Sigmoid colon (tissue), 7 donors: ENCODE measurements around the gene MASP1. TPM values are rescaled to one million over a fixed set of nuclear protein-coding genes. Genes with fewer than 3 reads are reported as not detected.
"Not testable (repeated sequence)": the region's sequence is repeated elsewhere in the genome, so short reads cannot be mapped to it uniquely, and the experiment has no call there.

Experiments
- DNase-seq: peaks from one replicate; pipeline ENCODE4 v3.0.0-alpha.2; 2019
- H3K27ac ChIP-seq, 4 donors: fragments of 200-600 bp; sonication (generic); one replicate each; pipeline ENCODE4 v1.5.1; 2016 to 2019; ENCODE audit warnings: mild to moderate bottlenecking in 1 of 4
- H3K27me3 ChIP-seq, 3 donors: fragments of 200-600 bp; sonication (generic); one replicate each; pipeline ENCODE4 v1.5.1; 2019; ENCODE audit warnings: mild to moderate bottlenecking in 1 of 3
- H3K36me3 ChIP-seq, 4 donors: fragments of 200-600 bp; sonication (generic); one replicate each; pipeline ENCODE4 v1.5.1; 2016 to 2019
- H3K4me1 ChIP-seq, 4 donors: fragments of 200-600 bp; sonication (generic); one replicate each; pipeline ENCODE4 v1.5.1; 2017 to 2019
- H3K4me3 ChIP-seq, 4 donors: fragments of 200-600 bp; sonication (generic); one replicate each; pipeline ENCODE4 v1.5.1; 2017 to 2019; ENCODE audit warnings: mild to moderate bottlenecking in 2 of 4, moderate library complexity in 1 of 4
- H3K9me3 ChIP-seq, 4 donors: fragments of 200-600 bp in 3 of 4; sonication (generic) in 3 of 4; one replicate each; pipeline versions ENCODE4 v1.5.1 to v1.6.1; 2013 to 2019
- CTCF ChIP-seq, 4 experiments: fragments of 450-650 bp in 3 of 4; fragments of 200-600 bp in 1 of 4; IDR thresholded peaks; one replicate each; pipeline ENCODE4 v1.5.1; 2016 to 2019; ENCODE audit warnings: antibody characterized with exemption in 4 of 4, mild to moderate bottlenecking in 3 of 4, moderate library complexity in 2 of 4
- EP300 ChIP-seq, 4 donors: sonication (generic); formaldehyde crosslinking; IDR thresholded peaks; one replicate each; pipeline ENCODE4 v1.6.1; 2017; ENCODE audit warnings: antibody characterized with exemption in 4 of 4
- POLR2A ChIP-seq, 2 donors: fragments of 450-650 bp; IDR thresholded peaks; one replicate each; pipeline ENCODE4 v1.6.1; 2016; ENCODE audit warnings: antibody characterized with exemption in 2 of 2, mild to moderate bottlenecking in 2 of 2, moderate library complexity in 2 of 2
- POLR2AphosphoS5 ChIP-seq, 4 donors: sonication (generic); formaldehyde crosslinking; IDR thresholded peaks; one replicate each; pipeline ENCODE4 v1.6.1; 2017; ENCODE audit warnings: antibody characterized with exemption in 4 of 4
- WGBS, 2 donors: extraction: QIAGEN DNeasy Blood & Tissue Kit; methylation state at CpG; one replicate each; pipeline ENCODE4 v1.1.7; 2013; 5-methylcytosine and 5-hydroxymethylcytosine counted together
- intact Hi-C: fragments of 100-400 bp; cut with DNase I; formaldehyde crosslinking; loops from one replicate; pipeline ENCODE4 v1.15.1; 2023
- polyA plus RNA-seq, 3 donors: library from polyadenylated mRNA; stranded (reverse); fragments of 200-250 nt; gene quantifications; one replicate each; pipeline ENCODE4 v1.2.3, GENCODE V29; 2013
- total RNA-seq, 4 donors: library from RNA; depleted of rRNA; stranded (reverse); fragments of >200 nt; gene quantifications; one replicate each; pipeline ENCODE4 v1.1.0, GENCODE V29; 2016
- donor health status: healthy with polysubstance abuse.
- donor health status: Bipolar disorder and iron deficiency.
- donor health status: healthy.

MASP1 gene
- total and polyA plus RNA-seq, 7 donors = 0.69 to 236 (median 93.5) TPM

- 81 to 88% methylated on average over 4 of the region's 4 CpGs for WGBS, 2 donors
- H3K9me3 ChIP-seq = no peaks in the 10 kb centered on the region
- H3K4me3 ChIP-seq = no peak overlapping the region
- H3K36me3 ChIP-seq = peaks cover 0 to 42% (median 17%) of the 10 kb centered on the region in 4 donors
- DNase-seq = no peak
- intact Hi-C loops = no loop called here
- no peaks in the 10 kb centered on the region for H3K27me3 ChIP-seq
- no peaks in the 10 kb centered on the region for H3K4me1 ChIP-seq
- H3K27ac ChIP-seq = no peak overlapping the region
- no peak for TF ChIP-seq POLR2AphosphoS5 (IDR thresholded peaks at IDR 0.05)
- no peak for TF ChIP-seq EP300 (IDR thresholded peaks at IDR 0.05)
- no peak for TF ChIP-seq CTCF (IDR thresholded peaks at IDR 0.05)
- no peak for TF ChIP-seq POLR2A (IDR thresholded peaks at IDR 0.05)
Measured at GRCh38 chr3:187242900-187243299, 48.6 kb downstream of the MASP1 start.

- WGBS, 2 donors = 85 to 95% methylated on average over 5 of the region's 5 CpGs
- Histone ChIP-seq H3K27me3 (no peaks in the 10 kb centered on the region), H3K27ac (no peak overlapping the region), H3K4me3 (no peak overlapping the region), H3K36me3 (peaks cover 0 to 42% (median 17%) of the 10 kb centered on the region in 4 donors), H3K9me3 (no peaks in the 10 kb centered on the region), H3K4me1 (no peaks in the 10 kb centered on the region)
- no peak for DNase-seq
- TF ChIP-seq EP300 (IDR thresholded peaks at IDR 0.05) (no peak), POLR2A (IDR thresholded peaks at IDR 0.05) (no peak), POLR2AphosphoS5 (IDR thresholded peaks at IDR 0.05) (no peak), CTCF (IDR thresholded peaks at IDR 0.05) (no peak)
- intact Hi-C loops = no loop called here
Measured at GRCh38 chr3:187242435-187242834, 49.1 kb downstream of the MASP1 start.

- DNase-seq, intact Hi-C loops, H3K4me1 ChIP-seq, H3K9me3 ChIP-seq, H3K4me3 ChIP-seq, H3K27me3 ChIP-seq, H3K27ac ChIP-seq: not testable (repeated sequence)
- H3K36me3 ChIP-seq = peaks cover 0 to 61% (median 23%) of the 10 kb centered on the region in 4 donors
- 94% methylated on average over 4 of the region's 4 CpGs for WGBS, 2 donors
Measured at GRCh38 chr3:187238835-187239234, 52.7 kb downstream of the MASP1 start.

GRCh38 chr3:187238239-187238638 is 53.3 kb downstream of the MASP1 start:
- intact Hi-C loops = no loop called here
- TF ChIP-seq POLR2AphosphoS5 (IDR thresholded peaks at IDR 0.05) = no peak
- no peak for TF ChIP-seq POLR2A (IDR thresholded peaks at IDR 0.05)
- TF ChIP-seq CTCF (IDR thresholded peaks at IDR 0.05) = no peak
- TF ChIP-seq EP300 (IDR thresholded peaks at IDR 0.05) = no peak
- Histone ChIP-seq H3K9me3 (no peaks in the 10 kb centered on the region), H3K4me3 (no peak overlapping the region), H3K4me1 (no peaks in the 10 kb centered on the region), H3K27me3 (no peaks in the 10 kb centered on the region), H3K36me3 (peaks cover 0 to 57% (median 21%) of the 10 kb centered on the region in 4 donors), H3K27ac (no peak overlapping the region)
- DNase-seq = no peak
- 89 to 91% methylated on average over 1 of the region's 1 CpG for WGBS, 2 donors

- H3K36me3 ChIP-seq = peaks cover 0 to 52% (median 19%) of the 10 kb centered on the region in 4 donors
- no peaks in the 10 kb centered on the region for H3K9me3 ChIP-seq
- intact Hi-C loops = no loop called here
- no peak for TF ChIP-seq EP300 (IDR thresholded peaks at IDR 0.05)
- TF ChIP-seq POLR2AphosphoS5 (IDR thresholded peaks at IDR 0.05) = no peak
- no peak for TF ChIP-seq CTCF (IDR thresholded peaks at IDR 0.05)
- no peak for TF ChIP-seq POLR2A (IDR thresholded peaks at IDR 0.05)
- no peak overlapping the region for H3K27ac ChIP-seq
- no peaks in the 10 kb centered on the region for H3K4me1 ChIP-seq
- DNase-seq = no peak
- no peak overlapping the region for H3K4me3 ChIP-seq
- no peaks in the 10 kb centered on the region for H3K27me3 ChIP-seq
Measured at GRCh38 chr3:187237741-187238140, 53.8 kb downstream of the MASP1 start.
